ENCODE measurements around the gene TJP3.
"Not testable (repeated sequence)": the region's sequence is repeated elsewhere in the genome, so short reads cannot be mapped to it uniquely, and the experiment has no call there.

Gene TJP3

GRCh38 chr19:3765757-3766156 lies 57.6 kb downstream of the TJP3 start:
- not testable (repeated sequence) for DNase-seq (ENCODE audit: low read depth in 2 of 2, low spot score in 1 of 2)

- DNase-seq (ENCODE audit: low read depth in 2 of 2, low spot score in 1 of 2), result no peak
Measured at GRCh38 chr19:3766520-3766919, 58.3 kb downstream of the TJP3 start.

GRCh38 chr19:3767050-3767449 lies 58.9 kb downstream of the TJP3 start:
- DNase-seq (ENCODE audit: low read depth in 2 of 2, low spot score in 1 of 2), result no peak

- DNase-seq (ENCODE audit: low read depth in 2 of 2, low spot score in 1 of 2), result no peak
Measured at GRCh38 chr19:3768015-3768747, 60.0 kb downstream of the TJP3 start.

- no peak for DNase-seq (ENCODE audit: low read depth in 2 of 2, low spot score in 1 of 2)
Measured at GRCh38 chr19:3768748-3769099, 60.5 kb downstream of the TJP3 start.

GRCh38 chr19:3769494-3769893 lies 61.3 kb downstream of the TJP3 start:
- DNase-seq (ENCODE audit: low read depth in 2 of 2, low spot score in 1 of 2), result no peak

- no peak for DNase-seq (ENCODE audit: low read depth in 2 of 2, low spot score in 1 of 2)
Measured at GRCh38 chr19:3770136-3770999, 62.2 kb downstream of the TJP3 start.

- no peak for DNase-seq (ENCODE audit: low read depth in 2 of 2, low spot score in 1 of 2)
Measured at GRCh38 chr19:3771000-3771905, 63.1 kb downstream of the TJP3 start.

- DNase-seq (ENCODE audit: low read depth in 2 of 2, low spot score in 1 of 2), result no peak
Measured at GRCh38 chr19:3771906-3772455, 63.8 kb downstream of the TJP3 start, which contains the start of gene RAX2. Gene RAX2 (minus strand): TSS chr19:3772228. CDS start chr19:3771742, 486 bp downstream.

- no peak for DNase-seq (ENCODE audit: low read depth in 2 of 2, low spot score in 1 of 2)
Measured at GRCh38 chr19:3773814-3774515, 65.8 kb downstream of the TJP3 start.

GRCh38 chr19:3774621-3775373 lies 66.6 kb downstream of the TJP3 start:
- DNase-seq (ENCODE audit: low read depth in 2 of 2, low spot score in 1 of 2), result no peak

- DNase-seq (ENCODE audit: low read depth in 2 of 2, low spot score in 1 of 2), result no peak
Measured at GRCh38 chr19:3775374-3775711, 67.2 kb downstream of the TJP3 start.

- no peak for DNase-seq (ENCODE audit: low read depth in 2 of 2, low spot score in 1 of 2)
Measured at GRCh38 chr19:3775831-3776230, 67.6 kb downstream of the TJP3 start.

- DNase-seq (ENCODE audit: low read depth in 2 of 2, low spot score in 1 of 2), result no peak
Measured at GRCh38 chr19:3776479-3777040, 68.4 kb downstream of the TJP3 start.

- no peak for DNase-seq (ENCODE audit: low read depth in 2 of 2, low spot score in 1 of 2)
Measured at GRCh38 chr19:3778104-3778867, 70.1 kb downstream of the TJP3 start.

GRCh38 chr19:3778899-3779723 lies 70.9 kb downstream of the TJP3 start:
- no peak for DNase-seq (ENCODE audit: low read depth in 2 of 2, low spot score in 1 of 2)

GRCh38 chr19:3780786-3781304 lies 72.7 kb downstream of the TJP3 start:
- no peak for DNase-seq (ENCODE audit: low read depth in 2 of 2, low spot score in 1 of 2)

- no peak for DNase-seq (ENCODE audit: low read depth in 2 of 2, low spot score in 1 of 2)
Measured at GRCh38 chr19:3781603-3782002, 73.4 kb downstream of the TJP3 start.

All from stimulated activated CD8-positive, alpha-beta memory T cell treated with anti-CD3 and anti-CD28 coated beads, Interleukin-4, amount 100 ng/mL, for 1 hour (primary cell).